Stimulated activated CD4-positive, alpha-beta T cell treated with anti-CD3 and anti-CD28 coated beads, Interleukin-12 subunit alpha, Interleukin-12 subunit beta, amount 100 ng/mL, for 48 hours (primary cell): ENCODE results near the gene PSG3.
"Not testable (repeated sequence)": the region's sequence is repeated elsewhere in the genome, so short reads cannot be mapped to it uniquely, and the experiment has no call there.

Experiments used
- DNase-seq, 3 donors: peaks; one replicate each; pipeline ENCODE4 v3.0.0-alpha.2; 2020; ENCODE audit warnings: low read depth in 2 of 3, low spot score in 1 of 3

PSG3 gene

DNA sequence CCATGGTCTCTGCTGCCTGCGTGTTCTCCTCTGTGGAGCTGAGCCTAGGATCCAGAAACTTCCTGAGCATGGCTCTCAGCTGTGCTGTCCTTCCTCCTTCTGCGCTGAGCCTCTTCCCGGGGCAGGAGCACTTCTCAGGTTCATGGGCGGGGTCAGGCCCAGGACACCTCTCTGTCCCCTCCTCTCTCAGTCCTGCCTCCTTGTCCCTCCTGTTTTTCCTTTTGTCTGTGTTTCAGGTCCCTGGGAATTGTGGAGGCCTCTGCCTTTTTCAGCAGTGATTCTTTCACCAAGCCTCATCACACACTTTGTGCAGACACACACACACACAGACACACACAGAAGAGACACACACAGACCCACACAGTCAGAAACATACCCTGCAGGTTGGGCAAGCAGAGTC is at the start of gene PSG3:
Gene PSG3 (minus strand): TSS at position 101 of the 400 bp plus-strand sequence. CDS start 97 bp downstream, at position 4.
- not testable (repeated sequence) for DNase-seq

DNA sequence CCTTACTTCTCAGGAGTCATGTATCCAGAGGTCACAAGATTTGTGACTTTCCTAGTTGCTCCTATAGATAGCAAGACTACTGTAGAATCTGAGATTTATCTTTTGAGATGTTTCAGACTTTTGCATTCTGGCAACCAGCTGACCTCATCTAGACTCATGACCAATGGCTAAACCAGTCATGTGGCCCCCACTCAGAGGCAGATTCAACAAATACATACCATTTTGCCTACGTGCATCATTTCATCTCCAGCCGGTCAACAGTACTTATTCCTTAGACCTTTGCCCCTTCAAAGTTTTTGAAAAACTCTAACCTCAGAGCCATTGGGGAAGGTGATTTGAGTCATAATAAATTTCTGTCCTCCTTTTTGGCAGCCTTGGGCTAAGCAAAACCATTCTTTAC is 48.5 kb upstream of the PSG3 start:
- not testable (repeated sequence) for DNase-seq

DNA sequence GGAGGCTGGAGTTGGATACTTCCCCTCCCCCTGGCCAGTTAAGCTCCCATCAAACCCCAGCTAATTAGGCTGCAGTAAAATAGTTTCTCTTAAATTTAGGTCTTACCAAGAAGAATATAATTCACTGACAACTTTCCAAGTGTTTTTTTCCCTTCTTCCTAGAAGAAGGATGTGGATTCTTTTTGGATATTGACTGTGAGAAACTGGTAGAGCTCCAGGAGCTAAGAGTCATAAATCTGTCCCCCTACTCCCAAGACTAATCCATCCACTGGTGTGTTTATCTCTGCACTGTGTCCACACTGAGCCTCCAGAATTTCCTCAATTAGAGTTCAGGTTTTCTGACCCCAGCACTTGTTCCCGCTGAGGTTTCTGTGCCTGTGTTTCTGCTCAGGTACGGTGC is 47.5 kb upstream of the PSG3 start:
- DNase-seq: not testable (repeated sequence)

DNA sequence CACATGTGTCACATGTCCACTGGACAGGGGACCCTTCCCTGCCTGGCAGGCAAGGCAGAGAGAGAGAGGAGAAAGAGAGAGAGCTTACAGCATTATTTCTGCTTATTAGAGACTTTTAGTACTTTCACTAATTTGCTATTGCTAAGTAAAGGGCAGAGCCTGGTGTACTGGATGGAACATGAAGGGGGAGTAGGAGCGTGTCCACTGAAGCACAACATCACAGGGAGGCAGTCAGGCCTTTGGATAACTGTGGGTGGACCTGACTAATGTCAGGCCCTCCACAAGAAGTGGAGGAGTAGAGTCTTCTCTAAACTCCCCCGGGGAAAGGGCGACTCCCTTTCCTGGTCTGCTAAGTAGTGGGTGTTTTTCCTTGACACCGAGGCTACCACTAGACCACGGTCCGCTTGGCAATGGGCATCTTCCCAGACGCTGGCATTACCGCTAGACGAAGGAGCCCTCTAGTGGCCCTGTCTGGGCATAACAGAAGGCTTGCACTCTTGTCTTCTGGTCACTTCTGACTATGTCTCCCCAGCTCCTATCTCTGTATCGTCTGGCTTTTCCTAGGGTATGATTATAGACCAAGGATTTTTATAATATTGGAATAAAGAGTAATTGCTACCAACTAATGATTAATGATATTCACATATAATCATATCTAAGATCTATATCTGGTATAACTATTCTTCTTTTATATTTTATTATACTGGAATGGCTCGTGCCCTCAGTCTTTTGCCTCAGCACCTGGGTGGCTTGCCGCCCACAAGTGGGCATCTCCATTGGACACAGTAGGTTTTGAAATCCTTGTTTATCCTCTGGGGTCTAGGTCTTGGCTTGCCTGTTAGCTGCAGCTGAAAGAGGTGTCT is 36.7 kb upstream of the PSG3 start:
- DNase-seq: peak in 2 of 3 donors; percentile 15 to 46

DNA sequence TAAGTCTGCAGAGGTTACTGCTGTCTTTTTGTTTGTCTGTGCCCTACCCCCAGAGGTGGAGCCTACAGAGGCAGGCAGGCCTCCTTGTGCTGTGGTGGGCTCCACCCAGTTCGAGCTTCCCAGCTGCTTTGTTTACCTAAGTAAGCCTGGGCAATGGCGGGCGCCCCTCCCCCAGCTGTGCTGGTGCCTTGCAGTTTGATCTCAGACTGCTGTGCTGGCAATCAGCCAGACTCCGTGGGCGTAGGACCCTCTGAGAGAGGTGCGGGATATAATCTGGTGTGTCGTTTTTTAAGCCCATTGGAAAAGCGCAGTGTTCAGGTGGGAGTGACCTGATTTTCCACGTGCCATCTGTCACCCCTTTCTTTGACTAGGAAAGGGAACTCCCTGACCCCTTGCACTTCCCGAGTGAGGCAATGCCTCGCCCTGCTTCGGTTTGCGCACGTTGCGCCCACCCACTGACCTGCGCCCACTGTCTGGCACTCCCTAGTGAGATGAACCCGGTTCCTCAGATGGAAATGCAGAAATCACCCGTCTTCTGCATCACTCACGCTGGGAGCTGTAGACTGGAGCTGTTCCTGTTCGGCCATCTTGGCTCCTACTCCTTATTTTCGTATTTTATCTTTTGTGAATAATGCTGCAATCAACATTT is 34.4 kb upstream of the PSG3 start:
- DNase-seq: not testable (repeated sequence)

DNA sequence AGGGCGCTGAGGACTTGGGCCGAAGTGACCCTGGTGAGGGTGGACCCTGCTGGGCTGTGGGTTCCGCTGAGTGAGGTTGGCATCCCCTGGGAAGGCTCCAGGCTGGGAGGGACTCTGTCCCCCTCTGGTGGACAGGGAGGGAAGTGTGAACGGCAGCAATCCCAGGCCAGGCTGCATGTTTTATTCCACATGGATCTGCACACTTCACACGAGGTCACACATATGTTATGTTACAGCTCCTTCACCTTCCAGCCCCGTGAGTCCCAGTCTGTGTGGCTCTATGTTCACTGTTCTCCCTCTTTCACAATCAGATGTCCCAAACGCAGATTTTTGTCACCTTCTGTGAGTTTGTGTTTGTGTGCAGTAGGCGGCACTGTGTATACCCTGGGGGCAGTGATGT is 27.0 kb upstream of the PSG3 start:
- not testable (repeated sequence) for DNase-seq

DNA sequence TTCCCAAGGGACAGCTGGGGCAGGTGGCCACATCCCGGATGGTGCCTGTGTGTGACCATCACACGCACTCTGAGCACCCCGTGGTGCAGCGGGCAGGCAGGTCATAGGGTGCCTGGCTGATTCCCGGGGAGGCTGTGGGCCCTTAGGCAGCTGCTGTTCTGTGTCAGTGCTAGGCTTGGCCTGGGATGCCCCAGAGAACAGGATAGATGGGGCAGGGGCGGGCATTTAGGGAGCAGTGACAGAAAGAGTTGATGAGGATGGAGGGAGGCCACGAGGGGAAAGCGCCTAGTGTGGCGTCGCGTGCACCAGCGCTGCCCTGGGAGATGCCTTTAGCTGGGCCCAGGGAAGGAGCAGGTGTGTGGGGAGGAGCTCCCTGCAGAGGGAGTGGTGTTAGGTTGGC is 26.6 kb upstream of the PSG3 start:
- DNase-seq: not testable (repeated sequence)

DNA sequence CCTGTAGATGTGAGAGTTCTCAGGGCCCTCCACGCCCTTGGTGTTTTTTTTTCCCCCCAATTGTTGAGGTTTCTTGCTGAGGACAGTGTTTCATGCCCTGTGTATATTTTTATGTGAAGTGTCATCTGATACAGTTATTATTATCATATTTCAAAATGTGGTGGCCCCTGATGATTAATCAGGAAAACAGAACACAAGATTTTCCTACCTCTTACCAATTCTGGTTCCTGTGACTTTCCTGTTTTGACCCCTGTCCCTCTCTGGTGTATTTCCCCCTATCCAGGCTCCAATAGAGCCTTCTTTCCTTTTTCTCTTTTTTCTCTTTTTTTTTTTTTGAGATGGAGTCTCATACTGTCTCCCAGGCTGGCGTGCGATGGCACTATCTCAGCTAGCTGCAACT is 24.6 kb upstream of the PSG3 start:
- DNase-seq: no peak

DNA sequence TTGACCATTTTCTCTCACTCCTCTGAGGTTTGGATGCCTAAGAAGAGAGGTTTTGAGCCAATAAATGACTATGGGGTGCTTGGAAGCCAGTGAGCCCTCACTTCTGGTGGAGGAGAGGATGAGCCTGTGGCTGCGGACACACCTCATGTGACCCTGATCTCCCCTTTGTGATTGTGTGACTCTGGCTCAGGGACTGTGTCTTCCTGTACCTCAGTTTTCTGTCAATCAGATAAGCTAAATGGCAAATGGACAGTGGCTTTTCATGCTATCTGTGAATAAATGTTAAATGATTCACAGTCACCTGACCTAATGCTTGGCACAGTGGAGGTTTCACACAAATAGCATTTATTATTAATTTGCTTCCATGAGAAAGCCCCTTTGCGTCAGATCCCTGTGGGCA is 22.5 kb upstream of the PSG3 start:
- DNase-seq: no peak

DNA sequence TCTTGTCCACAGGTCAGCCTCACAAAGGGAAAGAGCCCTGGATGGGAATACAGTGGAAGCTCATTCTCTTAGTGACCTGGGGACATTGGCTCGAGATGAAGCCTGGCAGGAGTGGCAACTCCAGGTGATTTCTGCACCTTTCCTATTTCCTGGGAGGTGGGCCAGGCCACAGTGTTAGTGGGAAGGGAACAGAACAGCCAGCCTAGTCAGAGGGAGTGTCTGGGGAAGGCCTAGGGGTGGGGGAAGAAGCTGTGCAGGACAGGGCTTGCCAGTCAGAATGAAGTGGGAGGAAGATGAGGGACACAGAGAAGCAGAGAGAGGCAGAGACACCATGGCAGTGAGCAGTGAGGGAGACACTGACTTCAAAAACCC is 21.6 kb upstream of the PSG3 start:
- DNase-seq: not testable (repeated sequence)

DNA sequence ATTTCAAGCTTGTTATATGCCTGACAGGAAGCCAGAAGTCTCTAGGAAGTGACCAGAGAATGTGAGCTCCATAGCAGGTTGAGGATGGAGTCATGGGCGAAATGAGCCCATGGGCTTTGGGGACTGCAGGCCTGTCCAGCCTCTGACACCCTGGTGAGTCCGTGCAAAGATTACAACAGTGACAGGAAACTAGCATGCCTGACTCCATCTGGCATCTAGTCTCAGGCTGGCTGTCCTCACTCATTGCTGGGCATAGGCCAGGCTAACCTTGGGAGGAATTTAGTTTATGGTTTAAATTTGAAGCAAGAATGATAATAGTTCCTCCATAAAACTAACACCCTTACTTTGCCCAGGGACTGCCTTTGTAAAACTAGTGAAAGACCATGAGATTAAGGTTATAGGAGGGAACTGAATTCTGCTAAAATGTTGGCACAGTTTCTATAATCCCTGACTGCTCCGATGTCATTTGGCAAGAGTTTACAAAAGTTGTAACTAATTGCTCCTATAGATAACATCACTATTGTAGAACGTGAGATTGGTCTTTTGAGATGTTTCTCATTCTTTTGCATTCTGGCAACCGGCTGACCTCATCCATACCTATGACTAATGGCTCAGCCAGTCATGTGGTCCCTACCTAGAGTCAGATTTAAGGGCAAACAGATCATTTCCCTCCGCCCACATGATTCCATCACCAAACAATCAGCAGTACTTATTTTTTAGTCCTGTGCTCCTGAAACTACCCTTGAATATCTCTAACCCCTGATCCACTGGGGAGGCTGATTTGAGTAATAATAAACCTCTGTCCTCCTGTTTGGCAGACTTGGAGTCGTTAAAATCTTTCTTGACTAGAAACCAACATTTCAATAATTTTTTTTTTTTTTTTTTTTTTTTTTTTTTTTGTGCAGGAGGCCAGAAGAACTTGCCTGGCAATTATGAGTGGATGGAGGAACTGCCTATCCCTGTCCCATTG is 21.0 kb upstream of the PSG3 start:
- DNase-seq: not testable (repeated sequence)

DNA sequence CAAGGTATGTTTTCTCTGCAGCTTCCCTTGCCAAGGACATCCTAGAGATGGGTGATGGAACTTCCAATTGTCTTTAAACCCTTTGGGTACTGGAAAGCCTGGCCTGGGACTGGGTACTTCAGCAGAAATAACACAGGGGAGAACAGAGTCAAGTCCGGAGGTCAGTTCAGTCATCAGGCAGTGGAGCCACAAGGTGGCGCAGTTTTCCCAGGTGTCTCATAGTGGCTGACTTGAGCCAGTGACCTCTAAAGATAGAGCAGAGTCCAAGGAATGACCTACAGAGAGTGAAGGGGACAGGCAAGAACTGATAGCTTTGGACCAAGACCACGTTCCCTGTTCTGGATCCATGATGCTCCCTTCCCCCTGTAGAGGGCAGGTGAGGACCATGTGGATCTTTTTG is 18.4 kb upstream of the PSG3 start:
- not testable (repeated sequence) for DNase-seq

DNA sequence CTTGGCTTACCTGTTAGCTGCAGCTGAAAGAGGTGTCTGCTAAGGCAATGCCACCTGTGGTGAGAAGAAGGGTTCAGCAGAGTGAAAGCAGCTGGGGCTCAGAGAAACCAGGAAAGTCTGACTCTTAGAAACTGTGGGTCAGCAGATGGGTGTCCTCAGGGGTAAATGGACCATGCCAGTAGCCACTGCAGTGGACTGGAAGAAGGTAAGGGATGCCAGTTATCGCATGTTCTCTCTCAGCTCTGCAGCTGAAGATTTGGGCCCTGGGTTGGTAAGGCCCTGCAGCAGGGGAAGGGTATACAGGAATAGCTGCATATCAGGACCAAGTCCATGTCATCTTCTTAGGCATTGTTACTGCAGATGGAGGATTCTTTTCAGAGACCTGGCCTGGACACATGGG is 12.0 kb upstream of the PSG3 start:
- DNase-seq: not testable (repeated sequence)

DNA sequence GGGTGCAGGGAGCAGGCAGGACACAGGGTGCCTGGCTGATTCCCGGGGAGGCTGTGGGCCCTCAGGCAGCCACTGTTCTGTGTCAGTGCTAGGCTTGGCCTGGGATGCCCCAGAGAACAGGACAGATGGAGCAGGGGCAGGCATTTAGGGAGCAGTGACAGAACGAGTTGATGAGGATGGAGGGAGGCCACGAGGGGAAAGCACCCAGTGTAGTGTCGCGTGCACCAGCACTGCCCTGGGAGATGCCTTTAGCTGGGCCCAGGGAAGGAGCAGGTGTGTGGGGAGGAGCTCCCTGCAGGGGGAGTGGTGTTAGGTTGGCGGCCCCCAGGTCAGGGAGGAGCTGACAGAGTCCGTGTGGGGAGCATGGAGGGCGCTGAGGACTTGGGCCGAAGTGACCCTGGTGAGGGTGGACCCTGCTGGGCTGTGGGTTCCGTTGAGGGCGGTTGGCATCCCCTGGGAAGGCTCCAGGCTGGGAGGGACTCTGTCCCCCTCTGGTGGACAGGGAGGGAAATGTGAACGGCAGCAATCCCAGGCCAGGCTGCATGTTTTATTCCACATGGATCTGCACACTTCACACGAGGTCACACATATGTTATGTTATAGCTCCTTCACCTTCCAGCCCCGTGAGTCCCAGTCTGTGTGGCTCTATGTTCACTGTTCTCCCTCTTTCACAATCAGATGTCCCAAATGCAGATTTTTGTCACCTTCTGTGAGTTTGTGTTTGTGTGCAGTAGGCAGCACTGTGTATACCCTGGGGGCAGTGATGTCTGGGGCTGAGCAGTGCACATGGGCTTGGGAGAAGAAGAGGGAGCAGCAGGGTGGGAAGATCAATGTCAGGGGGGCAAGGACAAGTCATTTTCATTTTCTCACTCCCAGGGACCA is 1.7 kb upstream of the PSG3 start:
- DNase-seq: peak in 1 of 3 donors; percentile 3

DNA sequence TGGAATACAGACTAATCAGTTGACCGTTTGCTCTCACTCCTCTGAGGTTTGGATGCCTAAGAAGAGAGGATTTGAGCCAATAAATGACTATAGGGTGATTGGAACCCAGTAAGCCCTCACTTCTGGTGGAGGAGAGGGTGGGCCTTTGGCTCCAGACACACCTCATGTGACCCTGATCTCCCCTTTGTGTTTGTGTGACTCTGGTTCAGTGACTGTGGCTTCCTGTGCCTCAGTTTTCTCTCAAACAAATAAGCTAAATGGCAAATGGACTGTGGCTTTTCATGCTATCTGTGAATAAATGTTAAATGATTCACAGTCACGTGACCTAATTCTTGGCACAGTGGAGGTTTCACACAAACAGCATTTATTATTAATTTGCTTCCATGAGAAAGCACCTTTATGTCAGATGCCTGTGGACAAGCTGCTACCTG is 2.7 kb downstream of the PSG3 start:
- not testable (repeated sequence) for DNase-seq

DNA sequence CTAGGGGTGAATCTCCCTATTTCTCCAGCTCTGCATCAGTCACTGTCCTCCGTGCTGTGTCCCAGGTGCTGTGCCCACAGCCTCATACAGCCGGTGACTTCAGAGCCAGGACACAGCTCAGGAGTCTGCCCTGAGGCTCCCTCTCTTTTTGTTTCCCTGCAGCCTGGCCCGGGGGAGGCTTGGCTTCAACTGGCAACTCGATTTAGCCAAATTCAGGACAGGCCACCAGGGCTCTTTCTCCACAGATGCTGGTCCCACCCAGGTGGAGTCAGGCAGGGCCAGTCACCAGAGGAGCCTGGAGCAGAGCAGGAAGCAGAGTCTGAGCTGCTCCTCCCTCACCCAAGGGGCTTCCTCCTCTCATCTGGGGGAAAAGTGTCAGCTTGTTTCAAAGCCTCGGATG is 11.9 kb downstream of the PSG3 start:
- DNase-seq: not testable (repeated sequence)

DNA sequence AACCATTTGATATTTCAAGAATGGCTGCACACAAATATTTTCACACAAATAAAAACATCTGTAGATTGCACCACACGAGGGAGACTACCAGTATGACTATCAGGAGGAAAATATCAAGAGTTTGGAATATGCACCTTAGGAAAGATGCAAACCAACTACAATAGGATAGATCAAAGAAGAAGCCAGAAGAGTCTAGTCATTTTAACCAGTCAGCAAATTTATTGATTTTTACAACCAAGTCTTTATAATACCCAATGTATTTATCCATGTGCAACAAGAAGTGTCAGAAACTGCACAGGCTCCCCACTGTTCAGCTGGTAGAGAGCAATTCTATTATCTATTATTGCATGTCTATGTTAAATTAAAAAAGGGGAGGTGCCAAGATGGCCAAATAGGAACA is 26.3 kb downstream of the PSG3 start:
- not testable (repeated sequence) for DNase-seq

DNA sequence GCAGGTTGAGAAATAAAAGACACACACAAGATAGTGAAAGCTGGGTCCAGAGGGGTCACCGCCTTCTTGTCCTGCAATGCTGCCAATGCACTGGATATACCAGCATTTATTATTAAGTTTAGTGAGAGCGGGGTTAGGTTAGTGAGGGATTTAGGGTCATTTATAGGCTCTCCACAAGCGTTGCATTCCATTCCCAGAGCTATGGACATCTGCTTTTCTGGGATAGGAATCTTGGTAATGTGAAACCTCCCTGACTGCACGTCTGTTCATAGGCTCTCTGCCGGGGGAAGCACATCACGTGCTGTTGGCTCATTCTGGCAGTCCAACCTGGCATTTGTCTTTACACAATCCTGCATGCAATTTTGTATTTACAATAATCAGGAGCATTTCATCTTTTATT is 27.5 kb downstream of the PSG3 start:
- DNase-seq: not testable (repeated sequence)

DNA sequence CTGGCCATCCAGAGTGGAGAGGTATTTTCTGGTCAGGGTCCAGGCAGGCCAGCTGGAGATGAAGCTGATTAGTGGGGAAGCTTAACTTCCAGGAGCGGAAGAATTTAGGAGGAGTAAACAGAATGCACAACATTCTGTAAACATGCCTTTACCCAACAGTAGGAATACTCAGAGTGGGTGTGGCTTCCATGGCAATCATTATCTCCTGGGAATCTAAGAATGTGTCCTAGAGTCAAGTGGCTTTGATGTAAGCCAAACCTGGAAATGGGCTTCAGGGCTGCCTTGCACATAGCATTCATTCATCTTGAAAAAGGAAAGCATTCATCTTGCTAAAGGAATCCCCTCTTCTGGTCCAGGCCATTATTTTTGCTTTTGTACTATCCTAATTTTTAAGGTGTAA is 29.3 kb downstream of the PSG3 start:
- not testable (repeated sequence) for DNase-seq

DNA sequence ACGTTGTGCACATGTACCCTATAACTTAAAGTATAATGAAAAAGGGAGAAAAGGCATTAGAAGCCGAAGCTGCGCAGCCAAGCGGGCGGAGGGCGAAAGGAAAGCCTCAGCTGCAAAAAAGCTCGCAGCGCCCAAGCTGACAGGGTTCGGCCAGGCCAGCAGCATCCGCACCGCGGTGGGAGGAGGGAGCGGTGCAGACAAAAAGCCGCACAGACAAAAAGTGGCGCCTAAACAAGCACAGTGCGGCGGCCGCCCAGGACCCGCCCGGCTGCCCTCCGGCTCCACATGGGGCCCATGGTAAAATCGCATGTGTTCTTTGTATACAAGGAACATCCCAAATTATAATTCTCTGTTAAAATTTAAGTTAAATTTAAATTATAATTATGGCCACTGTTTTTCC is 42.4 kb downstream of the PSG3 start:
- no peak for DNase-seq
